ENCODE results near the gene VPS39. TPM values are rescaled to one million over a fixed set of nuclear protein-coding genes. Genes with fewer than 3 reads are reported as not detected.

VPS39 gene
- total RNA-seq, 1 experiment from 2014 or later, result 55.2 TPM

DNA sequence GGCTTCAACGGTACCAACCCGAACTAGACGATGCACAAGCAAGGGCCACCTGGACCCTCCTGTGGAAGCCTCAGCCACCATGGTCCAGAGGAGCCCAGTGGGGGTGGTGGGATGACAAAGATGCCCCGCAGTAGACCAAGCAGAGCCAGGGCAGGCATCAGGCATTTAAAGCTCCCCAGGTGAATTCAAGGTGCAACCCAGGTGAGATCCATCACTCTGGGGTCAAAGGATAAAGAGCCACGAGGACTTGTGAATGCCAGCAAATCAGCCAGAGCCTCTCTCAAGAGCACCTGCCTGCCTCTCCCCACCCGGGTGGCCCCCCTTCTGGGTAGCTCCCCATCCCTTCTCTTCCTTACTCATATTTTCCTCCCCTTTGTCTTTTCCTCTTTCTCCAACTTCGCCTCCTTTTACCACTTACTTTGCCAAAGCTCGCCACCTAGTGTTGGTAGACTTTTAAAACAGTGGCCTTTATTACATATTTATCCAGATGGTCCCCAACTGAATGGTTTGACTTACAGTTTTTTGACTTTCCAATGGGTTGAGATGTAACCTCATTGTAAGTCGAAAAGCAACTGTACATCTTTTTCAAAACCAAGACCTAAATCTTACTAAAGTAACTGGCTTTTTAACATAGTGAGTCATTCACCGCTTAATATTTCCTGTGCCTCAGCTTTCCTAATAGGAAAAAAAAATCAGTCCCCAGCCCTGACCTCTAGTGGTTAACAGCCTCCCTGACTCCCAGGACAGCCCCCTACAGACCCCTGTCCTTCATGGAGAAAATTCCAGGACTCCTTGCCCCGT lies 70.4 kb downstream of the VPS39 start:
- DNase-seq (ENCODE audit: low read depth, low spot score), result no peak
- POLR2A ChIA-PET, result no interaction called here
- no peaks in the 10 kb centered on the region for H3K9me3 ChIP-seq (ENCODE audit: control insufficient read depth, insufficient read depth, low read depth, low read length)
- intact Hi-C loops (cut with micrococcal nuclease; ENCODE audit: unreplicated experiment), result loop anchor here (5.0 kb wide), 1 partner anchor 150 kb away; no protein-coding TSS in a partner anchor
- in situ Hi-C loops (cut with HindIII; ENCODE audit: low pct_unique_long_range_greater_than_20kb, low sequenced_read_pairs), result no loop called here
- no TSS peak for BruUV-seq (replicated peaks)
- no peaks in the 10 kb centered on the region for H3K36me3 ChIP-seq (ENCODE audit: control insufficient read depth, insufficient read depth, low read length)
- CTCF ChIA-PET, result interaction anchor here (0.6 to 1.4 kb wide), 4 partner anchors 19 to 146 kb away, joined by 3 to 5 read pairs (median 4); no protein-coding TSS in a partner anchor
- peak; percentile 69 for ATAC-seq
- H3K4me1 ChIP-seq (ENCODE audit: control insufficient read depth, insufficient read depth, low read length), result no peaks in the 10 kb centered on the region; the same call in 1 of the 2 replicates
- no peak for TF ChIP-seq TCF7L2 (IDR thresholded peaks at IDR 0.05; ENCODE audit: low read depth, low read length)
- no peak for TF ChIP-seq SIN3A (IDR thresholded peaks at IDR 0.05; ENCODE audit: borderline replicate concordance, insufficient read depth, low read depth, low read length)
- TF ChIP-seq, protein P1, sequence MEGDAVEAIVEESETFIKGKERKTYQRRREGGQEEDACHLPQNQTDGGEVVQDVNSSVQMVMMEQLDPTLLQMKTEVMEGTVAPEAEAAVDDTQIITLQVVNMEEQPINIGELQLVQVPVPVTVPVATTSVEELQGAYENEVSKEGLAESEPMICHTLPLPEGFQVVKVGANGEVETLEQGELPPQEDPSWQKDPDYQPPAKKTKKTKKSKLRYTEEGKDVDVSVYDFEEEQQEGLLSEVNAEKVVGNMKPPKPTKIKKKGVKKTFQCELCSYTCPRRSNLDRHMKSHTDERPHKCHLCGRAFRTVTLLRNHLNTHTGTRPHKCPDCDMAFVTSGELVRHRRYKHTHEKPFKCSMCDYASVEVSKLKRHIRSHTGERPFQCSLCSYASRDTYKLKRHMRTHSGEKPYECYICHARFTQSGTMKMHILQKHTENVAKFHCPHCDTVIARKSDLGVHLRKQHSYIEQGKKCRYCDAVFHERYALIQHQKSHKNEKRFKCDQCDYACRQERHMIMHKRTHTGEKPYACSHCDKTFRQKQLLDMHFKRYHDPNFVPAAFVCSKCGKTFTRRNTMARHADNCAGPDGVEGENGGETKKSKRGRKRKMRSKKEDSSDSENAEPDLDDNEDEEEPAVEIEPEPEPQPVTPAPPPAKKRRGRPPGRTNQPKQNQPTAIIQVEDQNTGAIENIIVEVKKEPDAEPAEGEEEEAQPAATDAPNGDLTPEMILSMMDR (IDR thresholded peaks at IDR 0.05), result peak; percentile 82
- TF ChIP-seq, protein P2, sequence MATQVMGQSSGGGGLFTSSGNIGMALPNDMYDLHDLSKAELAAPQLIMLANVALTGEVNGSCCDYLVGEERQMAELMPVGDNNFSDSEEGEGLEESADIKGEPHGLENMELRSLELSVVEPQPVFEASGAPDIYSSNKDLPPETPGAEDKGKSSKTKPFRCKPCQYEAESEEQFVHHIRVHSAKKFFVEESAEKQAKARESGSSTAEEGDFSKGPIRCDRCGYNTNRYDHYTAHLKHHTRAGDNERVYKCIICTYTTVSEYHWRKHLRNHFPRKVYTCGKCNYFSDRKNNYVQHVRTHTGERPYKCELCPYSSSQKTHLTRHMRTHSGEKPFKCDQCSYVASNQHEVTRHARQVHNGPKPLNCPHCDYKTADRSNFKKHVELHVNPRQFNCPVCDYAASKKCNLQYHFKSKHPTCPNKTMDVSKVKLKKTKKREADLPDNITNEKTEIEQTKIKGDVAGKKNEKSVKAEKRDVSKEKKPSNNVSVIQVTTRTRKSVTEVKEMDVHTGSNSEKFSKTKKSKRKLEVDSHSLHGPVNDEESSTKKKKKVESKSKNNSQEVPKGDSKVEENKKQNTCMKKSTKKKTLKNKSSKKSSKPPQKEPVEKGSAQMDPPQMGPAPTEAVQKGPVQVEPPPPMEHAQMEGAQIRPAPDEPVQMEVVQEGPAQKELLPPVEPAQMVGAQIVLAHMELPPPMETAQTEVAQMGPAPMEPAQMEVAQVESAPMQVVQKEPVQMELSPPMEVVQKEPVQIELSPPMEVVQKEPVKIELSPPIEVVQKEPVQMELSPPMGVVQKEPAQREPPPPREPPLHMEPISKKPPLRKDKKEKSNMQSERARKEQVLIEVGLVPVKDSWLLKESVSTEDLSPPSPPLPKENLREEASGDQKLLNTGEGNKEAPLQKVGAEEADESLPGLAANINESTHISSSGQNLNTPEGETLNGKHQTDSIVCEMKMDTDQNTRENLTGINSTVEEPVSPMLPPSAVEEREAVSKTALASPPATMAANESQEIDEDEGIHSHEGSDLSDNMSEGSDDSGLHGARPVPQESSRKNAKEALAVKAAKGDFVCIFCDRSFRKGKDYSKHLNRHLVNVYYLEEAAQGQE (IDR thresholded peaks at IDR 0.05; ENCODE audit: insufficient read depth in 1 of 2, low read depth in 2 of 2, low read length in 1 of 2), result no peak
- no peak for TF ChIP-seq POLR2AphosphoS5 (IDR thresholded peaks at IDR 0.05; ENCODE audit: low read depth, low read length)
- H3K4me3 ChIP-seq (ENCODE audit: low read depth in 2 of 2, low read length in 2 of 2), result no peak overlapping the region
- no peaks in the 10 kb centered on the region for H3K27me3 ChIP-seq (ENCODE audit: control insufficient read depth, insufficient read depth, low read length)
- no peak overlapping the region for H3K27ac ChIP-seq (ENCODE audit: low read length)

DNA sequence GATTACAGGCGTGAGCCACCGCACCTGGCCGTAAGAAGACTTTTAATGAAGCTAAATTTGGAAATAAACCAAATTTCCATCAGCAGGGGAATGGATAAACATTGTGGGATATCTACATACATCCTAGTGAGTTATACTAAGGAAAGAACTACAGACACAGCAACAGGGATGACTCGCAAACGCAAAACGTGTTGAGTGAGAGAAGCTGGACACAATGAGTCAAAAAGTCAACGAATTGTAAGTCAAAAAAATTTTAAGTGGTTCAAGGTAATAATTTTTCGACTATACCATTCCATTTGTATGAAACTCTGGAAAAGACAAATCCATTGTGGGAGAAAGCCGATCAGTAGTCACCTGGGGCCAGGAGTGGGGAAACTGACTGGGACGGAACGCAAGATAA lies 71.6 kb downstream of the VPS39 start:
- intact Hi-C loops (cut with micrococcal nuclease; ENCODE audit: unreplicated experiment), result loop anchor here (5.0 kb wide), 1 partner anchor 149 kb away; no protein-coding TSS in a partner anchor
- no TSS peak for BruUV-seq (replicated peaks)
- DNase-seq (ENCODE audit: low read depth, low spot score), result no peak
- in situ Hi-C loops (cut with HindIII; ENCODE audit: low pct_unique_long_range_greater_than_20kb, low sequenced_read_pairs), result no loop called here
- H3K27me3 ChIP-seq (ENCODE audit: control insufficient read depth, insufficient read depth, low read length), result no peaks in the 10 kb centered on the region
- no peak overlapping the region for H3K4me3 ChIP-seq (ENCODE audit: low read depth in 2 of 2, low read length in 2 of 2)
- no peaks in the 10 kb centered on the region; the same call in 1 of the 2 replicates for H3K4me1 ChIP-seq (ENCODE audit: control insufficient read depth, insufficient read depth, low read length)
- no peak overlapping the region for H3K27ac ChIP-seq (ENCODE audit: low read length)
- no peak for ATAC-seq
- no peak for TF ChIP-seq POLR2AphosphoS5 (IDR thresholded peaks at IDR 0.05; ENCODE audit: low read depth, low read length)
- CTCF ChIA-PET, result interaction anchor here (0.7 kb wide), 1 partner anchor 275 kb away, joined by 6 read pairs; no protein-coding TSS in a partner anchor
- H3K9me3 ChIP-seq (ENCODE audit: control insufficient read depth, insufficient read depth, low read depth, low read length), result no peaks in the 10 kb centered on the region
- H3K36me3 ChIP-seq (ENCODE audit: control insufficient read depth, insufficient read depth, low read length), result no peaks in the 10 kb centered on the region
- POLR2A ChIA-PET, result interaction anchor here (0.6 kb wide), 1 partner anchor 23 kb away, joined by 3 read pairs; no protein-coding TSS in a partner anchor

Data from Panc1 (cell line).